ENCODE measurements around the gene LRMDA.

GRCh38 chr10:75630746-75631145 is 199.3 kb downstream of the LRMDA start:
- no peak for TF ChIP-seq CTCF (IDR thresholded peaks at IDR 0.05)
- no peak for TF ChIP-seq POLR2A (IDR thresholded peaks at IDR 0.05)

Data from body of pancreas (tissue), 4 donors.